Loucy (cell line): ENCODE data around the gene PSMD7.

ENCODE experiments used
- EZH2phosphoT487 ChIP-seq: fragments of 200-600 bp; IDR thresholded peaks from 2 replicates; pipeline ENCODE4 v1.6.1; 2018; ENCODE audit warnings: antibody characterized with exemption, mild to moderate bottlenecking, moderate library complexity, borderline replicate concordance
- TF ChIP-seq, protein P1 (sequence below): fragments of 200-600 bp; sonication (generic); conservative IDR thresholded peaks from 2 replicates; pipeline ENCODE4 v1.5.1; 2014; ENCODE audit warnings: mild to moderate bottlenecking, antibody characterized with exemption, low read length

DNA sequence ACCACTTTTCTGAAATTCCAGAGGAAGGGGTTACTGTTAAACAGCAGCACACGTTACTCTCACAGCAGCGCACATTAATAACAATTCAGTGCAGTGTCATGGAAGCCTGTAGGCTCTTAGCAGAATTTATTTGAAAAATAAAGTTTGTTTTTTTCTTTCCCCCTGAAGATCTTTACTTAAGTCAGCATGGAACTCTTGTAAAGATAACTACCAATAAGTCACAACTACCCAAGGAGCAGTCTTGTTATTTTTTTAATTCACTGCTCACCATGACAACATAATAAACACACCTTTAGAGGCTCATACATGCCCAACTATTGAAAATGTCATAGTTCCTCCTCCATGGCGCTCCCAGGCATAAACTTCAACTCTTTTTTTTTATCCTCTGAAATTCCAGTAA, 31.8 kb upstream of the PSMD7 start:
- TF ChIP-seq, protein P1, sequence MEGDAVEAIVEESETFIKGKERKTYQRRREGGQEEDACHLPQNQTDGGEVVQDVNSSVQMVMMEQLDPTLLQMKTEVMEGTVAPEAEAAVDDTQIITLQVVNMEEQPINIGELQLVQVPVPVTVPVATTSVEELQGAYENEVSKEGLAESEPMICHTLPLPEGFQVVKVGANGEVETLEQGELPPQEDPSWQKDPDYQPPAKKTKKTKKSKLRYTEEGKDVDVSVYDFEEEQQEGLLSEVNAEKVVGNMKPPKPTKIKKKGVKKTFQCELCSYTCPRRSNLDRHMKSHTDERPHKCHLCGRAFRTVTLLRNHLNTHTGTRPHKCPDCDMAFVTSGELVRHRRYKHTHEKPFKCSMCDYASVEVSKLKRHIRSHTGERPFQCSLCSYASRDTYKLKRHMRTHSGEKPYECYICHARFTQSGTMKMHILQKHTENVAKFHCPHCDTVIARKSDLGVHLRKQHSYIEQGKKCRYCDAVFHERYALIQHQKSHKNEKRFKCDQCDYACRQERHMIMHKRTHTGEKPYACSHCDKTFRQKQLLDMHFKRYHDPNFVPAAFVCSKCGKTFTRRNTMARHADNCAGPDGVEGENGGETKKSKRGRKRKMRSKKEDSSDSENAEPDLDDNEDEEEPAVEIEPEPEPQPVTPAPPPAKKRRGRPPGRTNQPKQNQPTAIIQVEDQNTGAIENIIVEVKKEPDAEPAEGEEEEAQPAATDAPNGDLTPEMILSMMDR = no peak
- no peak for TF ChIP-seq EZH2phosphoT487
